Activated T-cell treated with anti-CD3 and anti-CD28 coated beads, Interleukin-2, amount 50 U/mL, for 72 hours (primary cell): ENCODE results near the gene GDF2. TPM values are rescaled to one million over a fixed set of nuclear protein-coding genes. Genes with fewer than 3 reads are reported as not detected.

Experiments
- ATAC-seq, 2 donors: fragments of 150-1000 bp; cut with Tn5 transposase; replicated peaks in 1 of 2; 2 replicates each; pipeline ENCODE4 v1.10.0; 2021; ENCODE audit warnings: moderate library complexity in 2 of 2, mild to moderate bottlenecking in 1 of 2
- DNase-seq, 2 donors: peaks; one replicate each; pipeline ENCODE4 v3.0.0; 2021 to 2022; ENCODE audit warnings: mixed read lengths in 1 of 2
- H3K27ac Mint-ChIP-seq: one replicate; pipeline ENCODE4 v1.8.0; 2022; ENCODE audit warnings: mild to moderate bottlenecking, moderate library complexity, mixed read lengths
- H3K27me3 Mint-ChIP-seq: one replicate; pipeline ENCODE4 v1.8.0; 2022; ENCODE audit warnings: low read depth, mixed read lengths
- H3K36me3 Mint-ChIP-seq, 2 donors: one replicate each; pipeline ENCODE4 v1.8.0; 2022; ENCODE audit warnings: mixed read lengths in 2 of 2, mild to moderate bottlenecking in 1 of 2; ENCODE audit not compliant: insufficient read depth in 2 of 2
- H3K4me1 Mint-ChIP-seq: one replicate; pipeline ENCODE4 v1.8.0; 2022; ENCODE audit warnings: low read depth, mixed read lengths
- H3K4me3 Mint-ChIP-seq, 2 donors: one replicate each; pipeline ENCODE4 v1.8.0; 2022; ENCODE audit warnings: mild to moderate bottlenecking in 2 of 2, mixed read lengths in 2 of 2, moderate library complexity in 2 of 2
- H3K9me3 Mint-ChIP-seq, 2 donors: one replicate each; pipeline ENCODE4 v1.8.0; 2022; ENCODE audit warnings: mixed read lengths in 2 of 2
- total RNA-seq, 2 donors: library from RNA; stranded (reverse); gene quantifications; one replicate each; pipeline ENCODE4 v1.2.3, GENCODE V29; 2022

GDF2 gene
- total RNA-seq, 2 donors from 2014 or later, result not detected

- Mint-ChIP-seq H3K4me3 (no peak overlapping the region), H3K36me3 (no peaks in the 10 kb centered on the region), H3K27me3 (no peaks in the 10 kb centered on the region), H3K27ac (no peak overlapping the region), H3K4me1 (no peaks in the 10 kb centered on the region), H3K9me3 (no peaks in the 10 kb centered on the region)
- ATAC-seq (no peak), DNase-seq (no peak)
Observed at GRCh38 chr10:47368431-47369180, 46.4 kb downstream of the GDF2 start.

- Mint-ChIP-seq H3K4me1 (no peaks in the 10 kb centered on the region), H3K27ac (no peak overlapping the region), H3K4me3 (no peak overlapping the region), H3K36me3 (no peaks in the 10 kb centered on the region), H3K9me3 (no peaks in the 10 kb centered on the region), H3K27me3 (no peaks in the 10 kb centered on the region)
- no peak for DNase-seq
- no peak for ATAC-seq
Observed at GRCh38 chr10:47369251-47369894, 47.1 kb downstream of the GDF2 start.

DNA sequence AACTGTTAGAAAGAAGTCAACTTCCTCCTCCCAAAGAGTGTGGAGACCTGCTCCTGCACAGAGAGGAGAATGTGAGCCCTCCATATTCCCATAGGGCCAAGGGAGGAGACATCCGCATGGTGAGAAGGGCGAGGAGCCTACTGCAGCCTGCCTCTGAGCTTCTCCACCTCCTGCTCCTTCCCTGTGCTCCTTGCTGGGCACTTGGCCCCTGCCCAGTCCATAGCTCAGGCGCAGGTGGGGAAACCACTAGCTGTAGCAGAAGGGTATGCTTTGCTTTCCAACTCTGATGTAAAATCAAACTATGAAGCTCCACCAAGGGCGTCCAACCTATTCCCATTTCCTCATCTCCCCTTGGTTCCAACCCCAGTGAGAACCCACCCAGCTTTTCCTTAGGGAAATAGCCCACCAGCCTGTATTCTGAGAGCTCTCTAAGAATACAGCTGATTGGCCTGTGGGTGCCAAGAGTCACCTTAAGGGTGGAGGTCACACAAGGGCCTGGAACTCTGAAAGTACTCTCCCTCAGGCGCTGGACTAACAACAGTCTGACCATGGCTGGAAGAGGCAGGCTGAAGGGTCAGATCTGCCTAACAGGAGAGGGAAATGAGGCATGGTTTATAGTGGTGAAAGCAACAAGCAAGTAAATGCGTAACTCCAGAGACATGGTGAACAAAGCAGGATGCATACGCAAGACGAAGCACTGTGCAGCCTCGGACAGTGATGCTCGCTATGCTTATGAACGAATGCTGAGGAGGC is 47.9 kb downstream of the GDF2 start:
- DNase-seq, result no peak
- Mint-ChIP-seq H3K36me3 (no peaks in the 10 kb centered on the region), H3K9me3 (no peaks in the 10 kb centered on the region)

DNA sequence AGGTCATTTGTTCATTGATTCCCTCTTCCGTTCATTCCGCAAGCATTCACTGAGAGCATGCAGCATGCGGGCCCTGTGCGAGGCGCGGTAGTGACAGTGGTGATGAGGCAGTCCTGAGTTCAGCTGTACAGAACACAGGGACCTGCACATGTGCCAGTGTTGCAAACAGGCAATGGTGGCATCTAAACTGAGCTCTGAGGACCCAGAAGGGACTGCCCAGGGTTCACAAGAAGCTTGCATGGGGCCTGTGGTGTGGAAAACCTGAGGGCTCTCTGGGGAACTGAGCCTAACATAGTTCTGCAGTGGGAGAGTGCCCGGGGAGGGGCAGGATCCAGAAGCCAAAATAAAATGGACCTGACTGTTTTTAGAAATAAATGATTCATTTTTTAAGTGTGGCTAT is 48.6 kb downstream of the GDF2 start:
- Mint-ChIP-seq H3K36me3 (no peaks in the 10 kb centered on the region), H3K9me3 (no peaks in the 10 kb centered on the region), H3K27me3 (peaks cover 7% of the 10 kb centered on the region), H3K27ac (no peak overlapping the region), H3K4me1 (no peaks in the 10 kb centered on the region), H3K4me3 (no peak overlapping the region)
- ATAC-seq (no peak), DNase-seq (no peak)

More for the DNA sequence above, 47.9 kb downstream of the GDF2 start:
- Mint-ChIP-seq H3K27ac (no peak overlapping the region), H3K4me3 (no peak overlapping the region), H3K4me1 (no peaks in the 10 kb centered on the region), H3K27me3 (peaks cover under 1% of the 10 kb centered on the region)
- ATAC-seq, result no peak

DNA sequence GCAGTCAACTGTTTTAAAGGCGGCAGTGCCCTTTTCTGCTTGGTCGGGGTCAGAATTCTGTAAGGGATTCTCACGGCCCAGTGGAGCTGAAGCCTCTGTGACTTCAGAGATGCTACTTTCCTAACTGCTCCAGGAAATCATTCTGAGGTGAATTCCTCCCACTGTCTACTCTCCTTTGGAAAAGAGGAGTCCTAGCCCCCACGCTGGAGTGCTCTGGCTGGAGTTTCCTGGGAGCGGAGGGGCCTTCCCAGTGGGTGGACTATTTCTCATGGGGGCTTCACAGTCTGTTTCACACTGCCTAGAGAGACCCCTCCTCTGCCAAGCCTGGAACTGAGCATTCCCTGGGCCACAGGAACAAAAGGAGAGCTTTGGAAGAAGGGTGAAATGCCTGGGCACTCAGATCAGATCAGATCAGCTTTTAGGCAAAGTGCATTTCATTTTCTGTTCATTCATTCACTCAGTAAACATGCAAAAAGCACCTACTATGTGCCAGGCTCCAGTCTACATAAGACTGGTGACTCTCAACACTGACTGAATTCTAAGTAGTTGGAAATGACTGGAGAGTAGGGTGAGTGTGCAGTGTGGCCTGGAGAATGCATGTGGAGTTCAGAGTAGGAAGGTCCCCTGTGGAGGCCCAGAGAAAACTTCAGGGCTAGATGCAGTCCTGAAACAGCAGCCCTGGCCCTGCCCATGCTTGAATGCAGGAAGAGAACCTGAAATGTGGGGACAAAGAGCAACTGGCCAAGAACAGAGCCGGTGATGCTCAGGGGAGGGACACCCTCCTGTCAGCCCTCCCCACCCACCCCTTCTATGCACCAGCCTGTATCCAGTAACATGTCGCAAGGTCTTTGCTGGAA is 49.6 kb downstream of the GDF2 start:
- ATAC-seq, result no peak
- peaks cover 16% of the 10 kb centered on the region for H3K27me3 Mint-ChIP-seq
- no peak overlapping the region for H3K27ac Mint-ChIP-seq
- H3K4me1 Mint-ChIP-seq, result no peaks in the 10 kb centered on the region
- H3K4me3 Mint-ChIP-seq, result no peak overlapping the region
- no peak for DNase-seq
- no peaks in the 10 kb centered on the region for H3K36me3 Mint-ChIP-seq
- H3K9me3 Mint-ChIP-seq, result no peaks in the 10 kb centered on the region

- peaks cover 24% of the 10 kb centered on the region for H3K27me3 Mint-ChIP-seq
- no peaks in the 10 kb centered on the region for H3K36me3 Mint-ChIP-seq
- peaks cover 7% of the 10 kb centered on the region for H3K4me1 Mint-ChIP-seq
- no peak overlapping the region for H3K4me3 Mint-ChIP-seq
- DNase-seq (no peak), ATAC-seq (no peak)
- H3K27ac Mint-ChIP-seq, result no peak overlapping the region
- no peaks in the 10 kb centered on the region for H3K9me3 Mint-ChIP-seq
Observed at GRCh38 chr10:47372726-47373125, 50.5 kb downstream of the GDF2 start.

GRCh38 chr10:47374611-47375536 is 52.6 kb downstream of the GDF2 start:
- DNase-seq, result no peak
- no peaks in the 10 kb centered on the region for H3K36me3 Mint-ChIP-seq
- H3K4me1 Mint-ChIP-seq, result peaks cover 7% of the 10 kb centered on the region
- peaks cover 41% of the 10 kb centered on the region for H3K27me3 Mint-ChIP-seq
- ATAC-seq, result no peak
- no peak overlapping the region for H3K4me3 Mint-ChIP-seq
- no peak overlapping the region for H3K27ac Mint-ChIP-seq
- no peaks in the 10 kb centered on the region for H3K9me3 Mint-ChIP-seq

DNA sequence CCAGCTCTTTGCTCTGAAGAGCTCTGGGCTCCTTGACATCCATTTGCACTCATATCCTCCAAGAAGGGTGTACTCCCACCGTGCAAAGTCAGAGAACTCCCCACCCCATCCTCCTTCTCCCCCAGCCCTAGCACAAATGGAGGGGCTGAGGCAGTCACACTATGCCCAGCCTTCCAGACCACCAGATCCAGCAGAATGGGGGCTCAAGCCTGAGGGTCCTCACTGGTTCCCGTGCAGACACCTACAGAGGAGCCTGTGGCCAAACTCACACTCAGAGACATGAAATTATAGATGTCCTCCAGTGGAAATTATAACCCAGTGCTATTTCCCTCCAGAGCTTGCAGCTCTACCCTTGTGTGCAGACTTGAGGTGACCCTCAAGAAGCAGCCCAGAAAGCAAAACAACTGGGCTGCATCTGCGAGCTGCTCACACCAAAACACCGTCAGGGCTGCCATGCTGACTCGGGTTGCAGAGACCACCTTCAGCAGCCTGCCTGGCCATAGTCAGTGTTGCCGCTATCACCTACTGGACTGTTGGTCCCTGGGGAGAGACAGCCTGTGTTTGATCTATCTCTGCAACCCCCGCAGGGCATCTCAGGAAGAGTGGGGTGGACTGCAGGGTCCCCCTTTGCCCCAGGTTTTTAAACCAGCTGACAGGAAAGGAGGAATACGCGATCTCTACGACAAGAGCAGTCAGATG is 54.4 kb downstream of the GDF2 start:
- ATAC-seq (no peak), DNase-seq (no peak)
- peaks cover 59% of the 10 kb centered on the region for H3K27me3 Mint-ChIP-seq
- H3K4me1 Mint-ChIP-seq, result peaks cover 7% of the 10 kb centered on the region
- no peaks in the 10 kb centered on the region for H3K36me3 Mint-ChIP-seq
- no peak overlapping the region for H3K27ac Mint-ChIP-seq
- H3K4me3 Mint-ChIP-seq, result no peak overlapping the region
- no peaks in the 10 kb centered on the region for H3K9me3 Mint-ChIP-seq

Other genes with a start within 250 kb of the GDF2 start
- under 1 TPM; 0.19 TPM for gene GDF10, start 22.3 kb upstream of the GDF2 start, total RNA-seq
- not detected for gene RBP3, start 25.9 kb downstream of the GDF2 start, total RNA-seq
- gene ZNF488, start 61.8 kb downstream of the GDF2 start, total RNA-seq, result under 1 TPM; 0.36 to 0.46 TPM
- not detected for gene ANXA8, start 161.7 kb downstream of the GDF2 start, total RNA-seq
- gene FAM25G, start 169.2 kb downstream of the GDF2 start, total RNA-seq, result not detected
- 1 to 10 TPM; 7.0 to 7.2 TPM for gene AGAP9, start 201.2 kb downstream of the GDF2 start, total RNA-seq